Measurements from ENCODE around the gene FADS1. TPM values are rescaled to one million over a fixed set of nuclear protein-coding genes. Genes with fewer than 3 reads are reported as not detected.
A peak's percentile ranks its signal among the peaks of the same experiment; 100 is the strongest.

Gene FADS1
- total RNA-seq, 1 donor from 2014 or later: 96.3 TPM

DNA sequence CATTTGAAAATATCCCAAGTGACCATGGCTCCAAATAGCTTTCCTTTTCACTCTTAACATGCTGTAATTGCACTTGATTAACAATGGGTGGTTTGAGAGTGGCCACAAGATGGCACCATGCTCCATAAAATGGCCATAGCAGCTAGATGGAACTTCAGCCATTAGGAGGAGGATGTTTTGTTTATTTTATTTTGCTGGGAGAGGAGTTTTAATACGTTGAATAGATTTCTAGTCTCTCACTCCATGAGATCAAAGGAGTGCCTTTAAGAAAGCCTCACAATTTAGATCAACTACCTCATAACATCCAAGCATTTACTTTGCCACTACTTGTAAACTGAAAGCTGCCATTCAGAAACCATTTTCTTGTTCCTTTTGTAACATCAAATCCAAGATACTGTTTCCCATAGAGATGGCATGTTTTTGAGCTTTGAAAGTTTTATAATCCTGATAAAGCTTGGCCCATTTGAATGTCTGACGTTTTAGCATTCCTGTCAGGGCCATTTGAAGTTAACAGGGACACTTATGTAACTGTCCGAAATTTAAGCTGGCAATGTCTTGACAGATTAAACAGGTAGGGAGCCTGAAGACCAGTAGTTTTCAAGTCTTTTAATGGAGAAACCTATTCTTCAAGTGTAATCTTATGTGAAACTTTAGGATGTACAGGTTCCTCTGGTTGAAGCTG, 19.4 kb downstream of the FADS1 start:
- Histone ChIP-seq H3K36me3 (ENCODE audit: control insufficient read depth, insufficient read depth, low read length) (peaks cover 2% of the 10 kb centered on the region), H3K4me3 (ENCODE audit: low read depth, low read length) (no peak overlapping the region), H3K27me3 (ENCODE audit: control insufficient read depth, insufficient read depth, low read length) (no peaks in the 10 kb centered on the region)
- DNase-seq (ENCODE audit: low read depth): peak; percentile 43
- peak; percentile 72 for TF ChIP-seq CTCF (IDR thresholded peaks at IDR 0.05; ENCODE audit: insufficient read depth, low read length, poor library complexity, severe bottlenecking)

DNA sequence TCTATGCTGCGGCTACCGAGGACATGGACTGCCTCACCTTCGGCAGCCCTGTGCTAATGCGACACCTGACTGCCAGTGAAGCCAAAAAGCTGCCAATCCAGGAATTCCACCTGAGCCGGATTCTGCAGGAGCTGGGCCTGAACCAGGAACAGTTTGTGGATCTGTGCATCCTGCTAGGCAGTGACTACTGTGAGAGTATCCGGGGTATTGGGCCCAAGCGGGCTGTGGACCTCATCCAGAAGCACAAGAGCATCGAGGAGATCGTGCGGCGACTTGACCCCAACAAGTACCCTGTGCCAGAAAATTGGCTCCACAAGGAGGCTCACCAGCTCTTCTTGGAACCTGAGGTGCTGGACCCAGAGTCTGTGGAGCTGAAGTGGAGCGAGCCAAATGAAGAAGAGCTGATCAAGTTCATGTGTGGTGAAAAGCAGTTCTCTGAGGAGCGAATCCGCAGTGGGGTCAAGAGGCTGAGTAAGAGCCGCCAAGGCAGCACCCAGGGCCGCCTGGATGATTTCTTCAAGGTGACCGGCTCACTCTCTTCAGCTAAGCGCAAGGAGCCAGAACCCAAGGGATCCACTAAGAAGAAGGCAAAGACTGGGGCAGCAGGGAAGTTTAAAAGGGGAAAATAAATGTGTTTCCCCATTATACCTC, 20.8 kb downstream of the FADS1 start:
- H3K4me3 ChIP-seq (ENCODE audit: low read depth, low read length): no peak overlapping the region
- H3K36me3 ChIP-seq (ENCODE audit: control insufficient read depth, insufficient read depth, low read length): peaks cover 1% of the 10 kb centered on the region
- H3K27me3 ChIP-seq (ENCODE audit: control insufficient read depth, insufficient read depth, low read length): no peaks in the 10 kb centered on the region
- no peak for TF ChIP-seq CTCF (IDR thresholded peaks at IDR 0.05; ENCODE audit: insufficient read depth, low read length, poor library complexity, severe bottlenecking)
- DNase-seq (ENCODE audit: low read depth): no peak

DNA sequence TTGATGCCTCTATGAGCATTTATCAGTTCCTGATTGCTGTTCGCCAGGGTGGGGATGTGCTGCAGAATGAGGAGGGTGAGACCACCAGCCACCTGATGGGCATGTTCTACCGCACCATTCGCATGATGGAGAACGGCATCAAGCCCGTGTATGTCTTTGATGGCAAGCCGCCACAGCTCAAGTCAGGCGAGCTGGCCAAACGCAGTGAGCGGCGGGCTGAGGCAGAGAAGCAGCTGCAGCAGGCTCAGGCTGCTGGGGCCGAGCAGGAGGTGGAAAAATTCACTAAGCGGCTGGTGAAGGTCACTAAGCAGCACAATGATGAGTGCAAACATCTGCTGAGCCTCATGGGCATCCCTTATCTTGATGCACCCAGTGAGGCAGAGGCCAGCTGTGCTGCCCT, 21.3 kb downstream of the FADS1 start:
- TF ChIP-seq CTCF (IDR thresholded peaks at IDR 0.05; ENCODE audit: insufficient read depth, low read length, poor library complexity, severe bottlenecking): no peak
- Histone ChIP-seq H3K36me3 (ENCODE audit: control insufficient read depth, insufficient read depth, low read length) (peaks cover 1% of the 10 kb centered on the region), H3K27me3 (ENCODE audit: control insufficient read depth, insufficient read depth, low read length) (no peaks in the 10 kb centered on the region), H3K4me3 (ENCODE audit: low read depth, low read length) (no peak overlapping the region)
- no peak for DNase-seq (ENCODE audit: low read depth)

- no peak for TF ChIP-seq CTCF (IDR thresholded peaks at IDR 0.05; ENCODE audit: insufficient read depth, low read length, poor library complexity, severe bottlenecking)
- Histone ChIP-seq H3K4me3 (ENCODE audit: low read depth, low read length) (no peak overlapping the region), H3K27me3 (ENCODE audit: control insufficient read depth, insufficient read depth, low read length) (no peaks in the 10 kb centered on the region), H3K36me3 (ENCODE audit: control insufficient read depth, insufficient read depth, low read length) (peaks cover under 1% of the 10 kb centered on the region)
- DNase-seq (ENCODE audit: low read depth): no peak
These were observed 22.2 kb downstream of the FADS1 start for GRCh38 chr11:61794579-61794978.

DNA sequence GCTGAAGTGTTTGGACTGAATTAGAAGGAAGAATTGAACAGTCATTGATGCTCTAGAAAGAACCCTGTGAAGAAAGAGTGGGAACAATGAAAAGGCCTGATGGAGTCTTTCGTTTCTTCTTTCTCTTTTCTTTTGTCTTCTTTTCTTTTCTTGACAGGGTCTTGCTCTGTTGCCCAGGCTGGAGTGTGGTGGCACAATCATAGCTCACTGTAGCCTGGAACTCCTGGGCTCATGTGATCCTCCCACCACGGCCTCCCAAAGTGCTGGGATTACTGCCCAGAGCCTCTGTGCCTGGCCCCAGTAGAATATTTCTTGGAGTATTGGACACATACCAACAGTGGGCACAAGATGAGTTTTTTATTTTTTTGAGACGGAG, 23.0 kb downstream of the FADS1 start:
- no peak for TF ChIP-seq CTCF (IDR thresholded peaks at IDR 0.05; ENCODE audit: insufficient read depth, low read length, poor library complexity, severe bottlenecking)
- no peaks in the 10 kb centered on the region for H3K27me3 ChIP-seq (ENCODE audit: control insufficient read depth, insufficient read depth, low read length)
- H3K4me3 ChIP-seq (ENCODE audit: low read depth, low read length): peak overlapping the region; percentile 63
- peaks cover 5% of the 10 kb centered on the region for H3K36me3 ChIP-seq (ENCODE audit: control insufficient read depth, insufficient read depth, low read length)
- no peak for DNase-seq (ENCODE audit: low read depth)
